ENCODE measurements around the gene UVRAG. TPM values are rescaled to one million over a fixed set of nuclear protein-coding genes. Genes with fewer than 3 reads are reported as not detected.

UVRAG gene
- total RNA-seq, 1 experiment from 2014 or later, result 13.0 TPM

DNA sequence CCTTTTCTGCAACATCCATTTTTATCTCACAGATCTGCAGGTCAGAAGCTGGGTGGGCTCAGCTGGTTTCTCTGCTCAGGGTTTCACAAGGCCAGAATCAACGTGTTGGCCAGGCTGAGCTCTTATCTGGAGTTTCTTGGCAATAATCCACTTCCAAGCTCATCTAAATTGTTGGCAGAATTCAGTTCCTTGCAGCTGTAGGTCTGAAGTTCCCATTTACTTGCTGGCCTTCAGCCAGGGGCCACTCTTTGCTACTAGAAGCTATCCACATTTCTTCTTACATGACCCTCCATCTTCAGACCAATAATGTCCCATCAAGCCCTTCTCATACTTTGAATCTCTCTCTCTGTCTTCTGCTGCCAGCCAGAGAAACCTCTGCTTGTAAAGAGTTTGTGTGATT is 287.8 kb downstream of the UVRAG start:
- Histone ChIP-seq H3K9me2 (replicated peaks; ENCODE audit: low read length) (no peaks in the 10 kb centered on the region), H3K4me1 (ENCODE audit: insufficient read depth, low read length) (no peaks in the 10 kb centered on the region), H3K36me3 (ENCODE audit: low read depth, low read length) (no peaks in the 10 kb centered on the region), H3K4me3 (ENCODE audit: low read length) (no peak overlapping the region), H3F3A (ENCODE audit: low read length, unreplicated experiment) (no peaks in the 10 kb centered on the region), H3K27ac (ENCODE audit: low read length) (no peak overlapping the region), H3K4me2 (ENCODE audit: low read length) (no peak overlapping the region), H3K27me3 (ENCODE audit: low read length) (no peaks in the 10 kb centered on the region), H3K9me3 (ENCODE audit: low read length) (no peaks in the 10 kb centered on the region), H4K20me1 (ENCODE audit: low read length) (no peaks in the 10 kb centered on the region), H3K79me2 (ENCODE audit: low read length) (no peaks in the 10 kb centered on the region), H3K9ac (ENCODE audit: low read length) (no peak overlapping the region), H2AFZ (ENCODE audit: low read length) (no peak overlapping the region)
- TF ChIP-seq, protein P1, sequence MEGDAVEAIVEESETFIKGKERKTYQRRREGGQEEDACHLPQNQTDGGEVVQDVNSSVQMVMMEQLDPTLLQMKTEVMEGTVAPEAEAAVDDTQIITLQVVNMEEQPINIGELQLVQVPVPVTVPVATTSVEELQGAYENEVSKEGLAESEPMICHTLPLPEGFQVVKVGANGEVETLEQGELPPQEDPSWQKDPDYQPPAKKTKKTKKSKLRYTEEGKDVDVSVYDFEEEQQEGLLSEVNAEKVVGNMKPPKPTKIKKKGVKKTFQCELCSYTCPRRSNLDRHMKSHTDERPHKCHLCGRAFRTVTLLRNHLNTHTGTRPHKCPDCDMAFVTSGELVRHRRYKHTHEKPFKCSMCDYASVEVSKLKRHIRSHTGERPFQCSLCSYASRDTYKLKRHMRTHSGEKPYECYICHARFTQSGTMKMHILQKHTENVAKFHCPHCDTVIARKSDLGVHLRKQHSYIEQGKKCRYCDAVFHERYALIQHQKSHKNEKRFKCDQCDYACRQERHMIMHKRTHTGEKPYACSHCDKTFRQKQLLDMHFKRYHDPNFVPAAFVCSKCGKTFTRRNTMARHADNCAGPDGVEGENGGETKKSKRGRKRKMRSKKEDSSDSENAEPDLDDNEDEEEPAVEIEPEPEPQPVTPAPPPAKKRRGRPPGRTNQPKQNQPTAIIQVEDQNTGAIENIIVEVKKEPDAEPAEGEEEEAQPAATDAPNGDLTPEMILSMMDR (conservative IDR thresholded peaks at IDR 0.05; ENCODE audit: low read depth, low read length), result no peak
- TF ChIP-seq EZH2phosphoT487 (IDR thresholded peaks at IDR 0.05; ENCODE audit: borderline replicate concordance, low read length) (no peak), EZH2 (IDR thresholded peaks at IDR 0.05; ENCODE audit: low read length, unreplicated experiment) (no peak)
- DNase-seq, result no peak
- intact Hi-C loops (cut with micrococcal nuclease), result no loop called here
- CTCF ChIA-PET, result no interaction called here
- POLR2A ChIA-PET (ENCODE audit: unreplicated experiment), result no interaction called here
- ATAC-seq, result no peak
- BruUV-seq (replicated peaks), result no TSS peak

DNA sequence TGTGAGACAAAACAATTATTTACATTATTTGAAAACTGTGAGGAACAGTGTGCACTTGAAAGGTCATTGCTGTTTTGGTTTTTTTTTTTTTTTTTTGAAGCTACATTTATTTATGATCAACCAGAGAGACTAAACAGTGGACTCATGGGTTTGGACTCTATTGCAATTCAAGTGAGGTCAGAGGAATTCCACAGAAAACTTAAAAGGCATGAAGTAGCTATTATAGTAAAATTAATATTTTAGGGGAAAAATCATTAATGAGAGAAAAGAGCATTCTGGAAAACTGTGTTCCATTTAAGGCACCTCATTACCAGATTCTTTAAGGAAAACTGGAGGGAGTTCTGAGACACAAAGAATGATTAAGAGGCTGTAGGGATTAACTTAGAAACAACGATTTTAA is 288.4 kb downstream of the UVRAG start:
- Histone ChIP-seq H3K79me2 (ENCODE audit: low read length) (no peaks in the 10 kb centered on the region), H3K36me3 (ENCODE audit: low read depth, low read length) (no peaks in the 10 kb centered on the region), H3K4me2 (ENCODE audit: low read length) (no peak overlapping the region), H2AFZ (ENCODE audit: low read length) (no peak overlapping the region), H3K9me3 (ENCODE audit: low read length) (no peaks in the 10 kb centered on the region), H3K4me3 (ENCODE audit: low read length) (no peak overlapping the region), H3K4me1 (ENCODE audit: insufficient read depth, low read length) (no peaks in the 10 kb centered on the region), H4K20me1 (ENCODE audit: low read length) (no peaks in the 10 kb centered on the region), H3K27ac (ENCODE audit: low read length) (no peak overlapping the region), H3F3A (ENCODE audit: low read length, unreplicated experiment) (no peaks in the 10 kb centered on the region), H3K9me2 (replicated peaks; ENCODE audit: low read length) (no peaks in the 10 kb centered on the region), H3K9ac (ENCODE audit: low read length) (no peak overlapping the region), H3K27me3 (ENCODE audit: low read length) (no peaks in the 10 kb centered on the region)
- TF ChIP-seq, protein P1 (conservative IDR thresholded peaks at IDR 0.05; ENCODE audit: low read depth, low read length), result no peak
- TF ChIP-seq EZH2phosphoT487 (IDR thresholded peaks at IDR 0.05; ENCODE audit: borderline replicate concordance, low read length) (no peak), EZH2 (IDR thresholded peaks at IDR 0.05; ENCODE audit: low read length, unreplicated experiment) (no peak)
- CTCF ChIA-PET, result no interaction called here
- no TSS peak for BruUV-seq (replicated peaks)
- intact Hi-C loops (cut with micrococcal nuclease), result no loop called here
- POLR2A ChIA-PET (ENCODE audit: unreplicated experiment), result no interaction called here
- DNase-seq (no peak), ATAC-seq (no peak)

DNA sequence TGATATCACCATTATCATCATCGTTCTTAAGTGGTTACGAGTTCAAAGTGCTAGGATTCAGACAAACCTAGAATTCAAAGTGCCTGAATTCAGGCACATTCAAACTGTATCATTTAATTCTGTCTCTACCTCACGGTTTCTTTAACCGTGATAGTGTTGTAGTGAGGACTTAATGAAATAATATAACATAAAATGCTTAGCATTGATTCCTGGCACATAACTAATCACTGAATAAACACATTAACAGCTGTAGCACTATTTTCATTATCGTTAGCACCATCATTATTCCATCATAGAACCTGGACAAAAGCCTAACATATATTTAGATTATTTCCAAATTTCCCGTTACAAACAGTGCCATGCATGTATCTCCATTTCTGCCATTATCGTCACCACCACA is 289.3 kb downstream of the UVRAG start:
- ChIA-PET CTCF (no interaction called here), POLR2A (ENCODE audit: unreplicated experiment) (no interaction called here)
- no peaks in the 10 kb centered on the region for H3K9me2 ChIP-seq (replicated peaks; ENCODE audit: low read length)
- H3K79me2 ChIP-seq (ENCODE audit: low read length), result no peaks in the 10 kb centered on the region
- BruUV-seq (replicated peaks), result no TSS peak
- no peaks in the 10 kb centered on the region for H3K36me3 ChIP-seq (ENCODE audit: low read depth, low read length)
- H3K9ac ChIP-seq (ENCODE audit: low read length), result no peak overlapping the region
- intact Hi-C loops (cut with micrococcal nuclease), result no loop called here
- no peaks in the 10 kb centered on the region for H3K4me1 ChIP-seq (ENCODE audit: insufficient read depth, low read length)
- no peak for ATAC-seq
- no peak overlapping the region for H3K4me2 ChIP-seq (ENCODE audit: low read length)
- H3K27ac ChIP-seq (ENCODE audit: low read length), result no peak overlapping the region
- no peak overlapping the region for H3K4me3 ChIP-seq (ENCODE audit: low read length)
- no peak for DNase-seq
- H4K20me1 ChIP-seq (ENCODE audit: low read length), result no peaks in the 10 kb centered on the region
- H3K27me3 ChIP-seq (ENCODE audit: low read length), result no peaks in the 10 kb centered on the region
- no peaks in the 10 kb centered on the region for H3F3A ChIP-seq (ENCODE audit: low read length, unreplicated experiment)
- TF ChIP-seq, protein P1 (conservative IDR thresholded peaks at IDR 0.05; ENCODE audit: low read depth, low read length), result no peak
- TF ChIP-seq EZH2phosphoT487 (IDR thresholded peaks at IDR 0.05; ENCODE audit: borderline replicate concordance, low read length), result no peak
- no peak for TF ChIP-seq EZH2 (IDR thresholded peaks at IDR 0.05; ENCODE audit: low read length, unreplicated experiment)
- no peak overlapping the region for H2AFZ ChIP-seq (ENCODE audit: low read length)
- no peaks in the 10 kb centered on the region for H3K9me3 ChIP-seq (ENCODE audit: low read length)

All from PC-3 (cell line).